Ovary (tissue), 3 donors: ENCODE results near the gene FBXO28.

Experiments used
- CTCF ChIP-seq, 3 donors: fragments of 450-650 bp in 2 of 3; fragments of 200-600 bp in 1 of 3; IDR thresholded peaks; one replicate each; pipeline versions ENCODE4 v1.5.1 to v1.8.0; 2016 to 2022; ENCODE audit warnings: antibody characterized with exemption in 3 of 3, mild to moderate bottlenecking in 1 of 3
- EP300 ChIP-seq: sonication (generic); formaldehyde crosslinking; IDR thresholded peaks from one replicate; pipeline ENCODE4 v1.6.1; 2017; ENCODE audit warnings: antibody characterized with exemption
- POLR2A ChIP-seq: fragments of 450-650 bp; IDR thresholded peaks from one replicate; pipeline ENCODE4 v1.6.1; 2017; ENCODE audit warnings: antibody characterized with exemption, mild to moderate bottlenecking, moderate library complexity
- donor health status: DM: no; HTN: no; CAD: no.

GRCh38 chr1:224172229-224172628, 58.3 kb downstream of the FBXO28 start:
- TF ChIP-seq POLR2A = no peak
- TF ChIP-seq EP300 = no peak
- no peak for TF ChIP-seq CTCF (IDR thresholded peaks at IDR 0.05)
